Sigmoid colon (tissue), 7 donors: ENCODE measurements around the gene ZNF19. TPM values are rescaled to one million over a fixed set of nuclear protein-coding genes. Genes with fewer than 3 reads are reported as not detected.

Experiments
- DNase-seq: peaks from one replicate; pipeline ENCODE4 v3.0.0-alpha.2; 2019
- H3K27ac ChIP-seq, 4 donors: fragments of 200-600 bp; sonication (generic); one replicate each; pipeline ENCODE4 v1.5.1; 2016 to 2019; ENCODE audit warnings: mild to moderate bottlenecking in 1 of 4
- H3K27me3 ChIP-seq, 3 donors: fragments of 200-600 bp; sonication (generic); one replicate each; pipeline ENCODE4 v1.5.1; 2019; ENCODE audit warnings: mild to moderate bottlenecking in 1 of 3
- H3K36me3 ChIP-seq, 4 donors: fragments of 200-600 bp; sonication (generic); one replicate each; pipeline ENCODE4 v1.5.1; 2016 to 2019
- H3K4me1 ChIP-seq, 4 donors: fragments of 200-600 bp; sonication (generic); one replicate each; pipeline ENCODE4 v1.5.1; 2017 to 2019
- H3K4me3 ChIP-seq, 4 donors: fragments of 200-600 bp; sonication (generic); one replicate each; pipeline ENCODE4 v1.5.1; 2017 to 2019; ENCODE audit warnings: mild to moderate bottlenecking in 2 of 4, moderate library complexity in 1 of 4
- H3K9me3 ChIP-seq, 4 donors: fragments of 200-600 bp in 3 of 4; sonication (generic) in 3 of 4; one replicate each; pipeline versions ENCODE4 v1.5.1 to v1.6.1; 2013 to 2019
- CTCF ChIP-seq, 4 experiments: fragments of 450-650 bp in 3 of 4; fragments of 200-600 bp in 1 of 4; IDR thresholded peaks; one replicate each; pipeline ENCODE4 v1.5.1; 2016 to 2019; ENCODE audit warnings: antibody characterized with exemption in 4 of 4, mild to moderate bottlenecking in 3 of 4, moderate library complexity in 2 of 4
- EP300 ChIP-seq, 4 donors: sonication (generic); formaldehyde crosslinking; IDR thresholded peaks; one replicate each; pipeline ENCODE4 v1.6.1; 2017; ENCODE audit warnings: antibody characterized with exemption in 4 of 4
- POLR2A ChIP-seq, 2 donors: fragments of 450-650 bp; IDR thresholded peaks; one replicate each; pipeline ENCODE4 v1.6.1; 2016; ENCODE audit warnings: antibody characterized with exemption in 2 of 2, mild to moderate bottlenecking in 2 of 2, moderate library complexity in 2 of 2
- POLR2AphosphoS5 ChIP-seq, 4 donors: sonication (generic); formaldehyde crosslinking; IDR thresholded peaks; one replicate each; pipeline ENCODE4 v1.6.1; 2017; ENCODE audit warnings: antibody characterized with exemption in 4 of 4
- WGBS, 2 donors: extraction: QIAGEN DNeasy Blood & Tissue Kit; methylation state at CpG; one replicate each; pipeline ENCODE4 v1.1.7; 2013; 5-methylcytosine and 5-hydroxymethylcytosine counted together
- intact Hi-C: fragments of 100-400 bp; cut with DNase I; formaldehyde crosslinking; loops from one replicate; pipeline ENCODE4 v1.15.1; 2023
- polyA plus RNA-seq, 3 donors: library from polyadenylated mRNA; stranded (reverse); fragments of 200-250 nt; gene quantifications; one replicate each; pipeline ENCODE4 v1.2.3, GENCODE V29; 2013
- total RNA-seq, 4 donors: library from RNA; depleted of rRNA; stranded (reverse); fragments of >200 nt; gene quantifications; one replicate each; pipeline ENCODE4 v1.1.0, GENCODE V29; 2016
- donor health status: healthy with polysubstance abuse.
- donor health status: Bipolar disorder and iron deficiency.
- donor health status: healthy.

ZNF19 gene
- total and polyA plus RNA-seq, 7 donors, result 2.3 to 7.4 (median 5.2) TPM

- no peak for DNase-seq
- no peak for TF ChIP-seq CTCF (IDR thresholded peaks at IDR 0.05)
- no peak for TF ChIP-seq POLR2AphosphoS5 (IDR thresholded peaks at IDR 0.05)
- no peak for TF ChIP-seq POLR2A (IDR thresholded peaks at IDR 0.05)
- no peak for TF ChIP-seq EP300 (IDR thresholded peaks at IDR 0.05)
- intact Hi-C loops, result loop anchor here (10.0 kb wide), 2 partner anchors 198 to 242 kb away; partner anchors contain the start of genes CMTR2 and PHLPP2
Observed at GRCh38 chr16:71482569-71482968, 6.6 kb downstream of the ZNF19 start.

GRCh38 chr16:71480956-71481355 lies 8.2 kb downstream of the ZNF19 start:
- H3K4me1 ChIP-seq, result peaks cover 0 to 12% (median 7%) of the 10 kb centered on the region in 4 donors
- intact Hi-C loops, result loop anchor here (10.0 kb wide), 2 partner anchors 196 to 244 kb away; partner anchors contain the start of genes CMTR2 and PHLPP2
- H3K4me3 ChIP-seq, result no peak overlapping the region
- TF ChIP-seq POLR2AphosphoS5 (IDR thresholded peaks at IDR 0.05), result no peak
- no peak for TF ChIP-seq POLR2A (IDR thresholded peaks at IDR 0.05)
- TF ChIP-seq CTCF (IDR thresholded peaks at IDR 0.05), result no peak
- TF ChIP-seq EP300 (IDR thresholded peaks at IDR 0.05), result no peak
- H3K27me3 ChIP-seq, result no peaks in the 10 kb centered on the region
- 96 to 97% methylated on average over 2 of the region's 2 CpGs for WGBS, 2 donors
- no peak overlapping the region for H3K27ac ChIP-seq
- peaks cover 6 to 34% (median 11%) of the 10 kb centered on the region in 4 donors for H3K36me3 ChIP-seq
- no peak for DNase-seq
- H3K9me3 ChIP-seq, result no peaks in the 10 kb centered on the region

More at GRCh38 chr16:71482569-71482968, 6.6 kb downstream of the ZNF19 start:
- Histone ChIP-seq H3K4me3 (no peak overlapping the region), H3K27ac (no peak overlapping the region), H3K27me3 (no peaks in the 10 kb centered on the region), H3K9me3 (no peaks in the 10 kb centered on the region), H3K4me1 (peaks cover 0 to 12% (median 7%) of the 10 kb centered on the region in 4 donors), H3K36me3 (peaks cover 0 to 18% (median 3%) of the 10 kb centered on the region in 4 donors)
- WGBS, 2 donors, result 89 to 93% methylated on average over 5 of the region's 5 CpGs

- Histone ChIP-seq H3K27ac (no peak overlapping the region), H3K27me3 (no peaks in the 10 kb centered on the region), H3K36me3 (peaks cover 12 to 49% (median 17%) of the 10 kb centered on the region in 4 donors), H3K9me3 (no peaks in the 10 kb centered on the region), H3K4me3 (no peak overlapping the region), H3K4me1 (peaks cover 0 to 8% (median 6%) of the 10 kb centered on the region in 4 donors)
- DNase-seq, result no peak
- 30 to 64% methylated on average over 3 of the region's 3 CpGs for WGBS, 2 donors
- intact Hi-C loops, result no loop called here
- TF ChIP-seq EP300 (IDR thresholded peaks at IDR 0.05), result no peak
- TF ChIP-seq POLR2AphosphoS5 (IDR thresholded peaks at IDR 0.05), result no peak
- TF ChIP-seq CTCF (IDR thresholded peaks at IDR 0.05), result no peak
- TF ChIP-seq POLR2A (IDR thresholded peaks at IDR 0.05), result no peak
Observed at GRCh38 chr16:71479420-71479819, 9.7 kb downstream of the ZNF19 start.

GRCh38 chr16:71476457-71477124 lies 12.5 kb downstream of the ZNF19 start:
- Histone ChIP-seq H3K27me3 (no peaks in the 10 kb centered on the region), H3K27ac (no peak overlapping the region), H3K4me3 (no peak overlapping the region), H3K36me3 (peaks cover 12 to 68% (median 17%) of the 10 kb centered on the region in 4 donors), H3K9me3 (no peaks in the 10 kb centered on the region), H3K4me1 (no peaks in the 10 kb centered on the region)
- WGBS, 2 donors, result 91 to 92% methylated on average over 4 of the region's 4 CpGs
- intact Hi-C loops, result no loop called here
- no peak for DNase-seq
- TF ChIP-seq POLR2AphosphoS5 (IDR thresholded peaks at IDR 0.05) (no peak), POLR2A (IDR thresholded peaks at IDR 0.05) (no peak), CTCF (IDR thresholded peaks at IDR 0.05) (no peak), EP300 (IDR thresholded peaks at IDR 0.05) (no peak)
